A204.1 (cell line): ENCODE measurements around the gene TWF2.

ENCODE experiments used
- FAIRE-seq: peaks from 2 replicates; lab custom pipeline; 2012; peaks lifted over from hg19 to GRCh38; lab: Jason Lieb, UNC

The TWF2 gene

DNA sequence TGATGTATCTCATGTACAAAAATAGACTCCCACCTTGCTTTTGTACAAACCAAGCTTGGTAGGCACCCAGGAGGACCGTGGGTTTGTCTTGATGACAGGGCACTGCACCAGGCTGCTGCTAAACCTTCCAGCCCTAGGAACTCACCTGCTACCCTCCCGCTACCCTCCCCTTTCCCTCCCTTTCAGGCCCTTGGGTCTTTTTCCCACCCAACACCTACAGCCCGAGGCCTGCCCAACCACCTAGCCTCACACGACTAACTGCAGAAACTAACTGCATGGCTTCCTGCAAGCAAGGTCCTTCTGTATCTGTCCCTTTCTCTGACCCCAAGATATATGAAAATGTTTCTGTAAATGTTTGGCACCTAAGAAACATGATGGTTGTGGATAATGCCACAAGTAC is 17.7 kb upstream of the TWF2 start:
- no peak for FAIRE-seq

DNA sequence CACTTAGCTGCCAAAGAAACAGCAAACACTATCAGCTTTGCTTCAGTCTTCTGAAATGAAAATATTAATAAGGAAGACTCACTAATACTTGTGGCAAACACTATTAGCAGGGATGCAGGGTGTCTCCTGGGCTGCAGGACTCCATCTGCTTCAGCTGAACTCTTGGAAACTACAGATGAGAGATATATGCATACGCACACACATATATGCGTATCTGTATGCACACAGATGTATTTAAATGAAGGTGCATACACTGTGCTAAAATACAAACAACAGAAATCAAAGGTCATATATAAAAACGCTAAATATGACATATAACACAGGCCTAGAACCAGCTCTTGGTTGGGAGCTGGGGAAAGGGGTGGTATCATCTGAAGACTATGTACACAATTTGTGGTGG is 17.2 kb upstream of the TWF2 start:
- FAIRE-seq, result no peak

- FAIRE-seq, result no peak
Measured at GRCh38 chr3:52254608-52255007, 15.7 kb upstream of the TWF2 start.

DNA sequence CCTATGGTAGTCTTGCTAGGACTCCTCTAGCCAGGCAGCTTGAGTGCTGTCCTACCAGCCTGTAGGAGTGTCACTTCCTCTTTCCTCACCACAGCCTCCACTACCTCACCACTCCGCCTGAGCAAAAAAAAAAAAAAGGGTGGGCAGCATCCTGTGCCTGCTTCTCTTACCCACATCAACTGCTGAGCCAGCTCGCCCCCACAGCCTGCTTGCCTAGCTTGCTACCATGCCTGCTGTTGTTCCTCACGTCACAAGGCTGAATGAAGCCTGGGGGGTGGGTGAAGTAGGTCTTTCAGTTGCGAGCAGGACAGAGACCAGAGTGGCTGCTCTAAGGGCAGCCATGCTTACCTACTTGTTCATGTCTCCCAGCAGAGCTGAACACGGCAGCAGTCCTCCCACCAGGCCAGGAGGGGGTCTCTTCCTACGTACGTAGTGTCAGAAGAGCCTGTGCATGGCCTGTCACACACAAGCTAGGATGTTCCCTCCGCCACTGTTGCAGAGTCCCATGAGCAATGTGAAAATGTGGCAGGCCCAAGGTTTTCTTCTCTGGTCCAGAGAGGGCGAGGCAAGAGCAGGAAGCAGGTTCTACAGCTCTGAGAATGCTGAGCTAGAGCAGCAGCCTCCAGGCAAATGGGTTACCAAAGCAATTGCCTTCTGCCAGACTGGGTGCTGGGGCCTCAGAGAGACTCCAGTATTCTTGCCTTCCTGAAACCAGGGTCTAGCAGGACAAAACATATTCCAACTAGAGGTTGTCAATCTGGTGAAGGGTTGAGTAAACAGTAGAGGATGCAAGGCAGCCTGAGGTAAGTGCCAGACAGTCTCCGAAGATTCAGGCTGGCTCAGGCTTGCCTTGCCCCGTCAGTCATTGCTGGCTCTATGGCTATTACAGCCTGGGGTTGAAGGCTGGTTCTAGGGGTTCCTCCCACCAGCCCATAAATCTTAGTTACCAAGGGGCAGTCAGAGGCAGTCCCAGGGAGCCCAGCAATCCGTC is 14.7 kb upstream of the TWF2 start:
- no peak for FAIRE-seq

GRCh38 chr3:52250122-52250521 is 11.2 kb upstream of the TWF2 start:
- no peak for FAIRE-seq

GRCh38 chr3:52249683-52250082 is 10.7 kb upstream of the TWF2 start:
- no peak for FAIRE-seq

- no peak for FAIRE-seq
Measured at GRCh38 chr3:52248816-52249547, 10.0 kb upstream of the TWF2 start.

DNA sequence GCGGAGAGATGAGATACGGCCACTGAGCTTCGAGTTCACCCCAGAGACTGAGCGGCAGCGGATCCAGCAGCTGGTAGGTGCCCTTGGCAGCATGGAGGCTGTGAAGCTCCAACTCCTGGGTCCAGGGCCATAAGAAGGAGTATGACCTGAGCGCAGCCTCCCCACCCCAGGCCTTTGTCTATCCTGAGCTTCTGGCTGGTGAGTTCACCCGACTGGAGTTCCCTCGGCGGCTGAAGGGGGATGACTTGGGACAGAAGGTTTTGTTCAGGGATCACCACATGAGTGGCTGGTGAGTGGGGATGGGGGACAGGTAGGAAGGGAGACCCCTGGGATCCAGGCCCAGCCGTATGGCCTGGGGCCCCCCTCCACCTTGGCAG is 9.2 kb upstream of the TWF2 start:
- no peak for FAIRE-seq

- no peak for FAIRE-seq
Measured at GRCh38 chr3:52247409-52248164, 8.6 kb upstream of the TWF2 start.

DNA sequence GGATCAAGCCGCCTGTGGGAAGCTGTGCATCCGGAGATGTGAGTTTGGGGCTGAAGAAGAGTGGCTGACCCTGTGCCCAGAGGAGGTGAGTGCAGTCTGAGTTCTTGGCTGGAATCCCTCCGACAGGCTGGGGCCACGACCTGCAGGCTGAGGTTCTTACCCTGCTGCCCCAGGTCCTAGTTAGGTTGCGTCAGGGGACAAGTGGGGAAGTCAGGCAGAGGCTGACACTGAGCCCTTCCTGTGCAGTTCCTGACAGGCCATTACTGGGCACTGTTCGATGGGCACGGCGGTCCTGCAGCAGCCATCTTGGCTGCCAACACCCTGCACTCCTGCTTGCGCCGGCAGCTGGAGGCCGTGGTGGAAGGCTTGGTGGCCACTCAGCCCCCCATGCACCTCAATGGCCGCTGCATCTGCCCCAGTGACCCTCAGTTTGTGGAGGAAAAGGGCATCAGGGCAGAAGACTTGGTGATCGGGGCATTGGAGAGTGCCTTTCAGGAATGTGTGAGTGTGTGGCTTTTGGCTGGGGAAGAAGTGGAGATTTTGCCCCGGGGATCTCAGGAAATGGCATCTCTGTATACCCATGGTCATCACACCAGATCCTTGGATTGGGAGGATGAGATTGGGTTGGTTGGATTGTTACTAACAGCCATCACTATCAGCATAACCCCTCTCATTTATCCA is 7.9 kb upstream of the TWF2 start:
- FAIRE-seq, result no peak

GRCh38 chr3:52246264-52246620 is 7.3 kb upstream of the TWF2 start:
- no peak for FAIRE-seq

GRCh38 chr3:52245322-52246263 is 6.6 kb upstream of the TWF2 start, which contains the start of gene PPM1M:
TSS of gene PPM1M (plus strand) at chr3:52245759. CDS start at chr3:52245825, 66 bp downstream.
- no peak for FAIRE-seq

- FAIRE-seq, result no peak
Measured at GRCh38 chr3:52243791-52244628, 5.1 kb upstream of the TWF2 start.

DNA sequence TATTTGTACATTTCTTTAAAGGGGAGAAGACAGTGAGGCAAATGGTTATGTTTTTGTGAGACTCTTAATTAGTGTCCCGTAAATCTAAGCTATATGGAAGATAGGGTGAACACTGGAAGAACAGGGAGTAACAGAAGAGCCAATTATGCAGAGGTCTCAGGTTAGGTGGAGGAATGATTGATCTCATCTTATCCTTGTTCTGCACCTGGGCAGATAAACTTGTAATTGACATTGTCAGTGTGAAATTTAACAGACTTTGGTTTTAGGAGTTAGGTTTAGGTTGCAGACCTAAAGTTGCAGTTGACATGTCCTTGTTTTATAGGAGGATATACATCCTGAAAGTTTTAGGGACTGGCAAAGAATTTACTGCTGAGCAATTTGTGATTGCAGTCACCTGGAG is 3.1 kb upstream of the TWF2 start:
- no peak for FAIRE-seq

GRCh38 chr3:52240886-52241370 is 2.0 kb upstream of the TWF2 start:
- no peak for FAIRE-seq

DNA sequence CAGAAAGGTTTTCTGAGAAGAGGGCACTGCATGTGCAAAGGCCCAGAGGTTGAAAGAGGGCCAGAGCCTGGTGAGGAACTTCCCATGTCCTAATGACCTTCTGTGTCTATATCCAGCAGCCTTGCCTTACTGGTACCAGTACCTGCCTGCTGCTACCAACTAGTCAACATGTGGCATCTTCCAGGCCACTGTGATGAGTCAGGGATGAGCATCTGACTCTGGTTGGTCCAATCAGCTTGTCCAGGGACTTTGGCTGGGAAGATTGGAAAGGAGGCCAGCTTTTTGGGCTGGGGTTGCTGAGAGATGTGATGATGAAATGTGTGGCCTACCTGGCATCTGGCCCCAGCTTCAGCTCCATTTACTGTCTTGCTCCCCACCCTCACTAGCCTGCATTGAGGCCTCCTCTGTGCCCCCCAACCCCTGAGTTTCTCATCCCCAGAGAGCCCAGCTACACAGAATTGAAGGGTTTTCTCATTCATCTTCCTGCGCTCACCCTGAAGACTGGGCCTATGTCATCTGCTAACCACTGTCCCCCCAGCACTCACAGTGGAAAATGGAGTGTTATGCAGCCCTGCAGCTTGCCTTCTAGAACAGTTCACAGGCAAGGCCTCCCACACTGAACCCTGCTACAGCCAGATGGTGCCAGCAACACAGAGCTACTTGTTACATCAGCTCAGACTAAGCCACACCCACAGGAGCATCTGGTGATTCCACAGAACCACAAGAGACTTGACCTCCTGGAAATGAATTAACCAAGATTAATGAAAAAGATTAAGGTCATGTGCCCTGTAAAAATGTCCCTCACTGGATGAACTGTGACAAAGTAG is 1.3 kb upstream of the TWF2 start:
- no peak for FAIRE-seq

- FAIRE-seq, result no peak
Measured at GRCh38 chr3:52238193-52238760, 681 bp downstream of the TWF2 start.

- no peak for FAIRE-seq
Measured at GRCh38 chr3:52237657-52238172, 1.2 kb downstream of the TWF2 start.
